SK-N-SH treated with all-trans-retinoic acid at 6 μM for 48 hours (cell line): ENCODE results near the gene CRABP2.

ENCODE experiments used
- ATAC-seq: fragments of 200-7000 bp; cut with Tn5 transposase; 3 replicates; pipeline ENCODE4 v1.9.1; 2020; ENCODE audit warnings: mild to moderate bottlenecking, moderate library complexity
- ARNTL ChIP-seq: fragments of 450-650 bp; formaldehyde crosslinking; IDR thresholded peaks from 2 replicates; pipeline ENCODE4 v1.5.0; 2020; ENCODE audit warnings: low read depth, mild to moderate bottlenecking, moderate library complexity, borderline replicate concordance
- BACH2 ChIP-seq: fragments of 250-450 bp; sonication (Bioruptor Pico); IDR thresholded peaks from 2 replicates; pipeline ENCODE4 v1.9.0; 2021; ENCODE audit warnings: mild to moderate bottlenecking, borderline replicate concordance
- CSDC2 ChIP-seq: fragments of 250-450 bp; sonication (Bioruptor Pico); IDR thresholded peaks from 2 replicates; pipeline ENCODE4 v1.5.0; 2020; ENCODE audit warnings: mild to moderate bottlenecking, moderate library complexity
- ESRRG ChIP-seq: fragments of 250-450 bp; sonication (Bioruptor Pico); IDR thresholded peaks from 2 replicates; pipeline ENCODE4 v1.6.1; 2021; ENCODE audit warnings: mild to moderate bottlenecking
- GLIS3 ChIP-seq: fragments of 250-450 bp; sonication (Bioruptor Pico); IDR thresholded peaks from 2 replicates; pipeline ENCODE4 v1.5.0; 2020; ENCODE audit warnings: mild to moderate bottlenecking, moderate library complexity
- ISL1 ChIP-seq: fragments of 250-450 bp; sonication (Bioruptor Pico); IDR thresholded peaks from 2 replicates; pipeline ENCODE4 v2.1.2; 2022; ENCODE audit warnings: mild to moderate bottlenecking, moderate library complexity
- OSR1 ChIP-seq: fragments of 250-450 bp; sonication (Bioruptor Pico); IDR thresholded peaks from 2 replicates; pipeline ENCODE4 v1.8.0; 2022; ENCODE audit warnings: moderate library complexity, mild to moderate bottlenecking, inconsistent platforms
- RARB ChIP-seq: fragments of 250-450 bp; sonication (Bioruptor Pico); IDR thresholded peaks from 2 replicates; pipeline ENCODE4 v1.8.0; 2021; ENCODE audit warnings: mild to moderate bottlenecking, moderate library complexity
- SNAI2 ChIP-seq: fragments of 250-450 bp; sonication (Bioruptor Pico); IDR thresholded peaks from 2 replicates; pipeline ENCODE4 v1.5.0; 2020; ENCODE audit warnings: mild to moderate bottlenecking, moderate library complexity
- TCF4 ChIP-seq: fragments of 250-450 bp; sonication (Bioruptor Pico); IDR thresholded peaks from 2 replicates; pipeline ENCODE4 v1.8.0; 2021; ENCODE audit warnings: mild to moderate bottlenecking, moderate library complexity, borderline replicate concordance
- TOX ChIP-seq: fragments of 250-450 bp; sonication (Bioruptor Pico); IDR thresholded peaks from 2 replicates; pipeline ENCODE4 v1.8.0; 2021; ENCODE audit warnings: mild to moderate bottlenecking, moderate library complexity, borderline replicate concordance
- ZFP30 ChIP-seq: fragments of 450-650 bp; formaldehyde crosslinking; IDR thresholded peaks from 2 replicates; pipeline ENCODE4 v1.5.0; 2022; ENCODE audit warnings: mild to moderate bottlenecking, moderate library complexity
- ZNF565 ChIP-seq: fragments of 450-650 bp; formaldehyde crosslinking; conservative IDR thresholded peaks from 2 replicates; pipeline ENCODE4 v1.5.0; 2020; ENCODE audit warnings: low read depth, mild to moderate bottlenecking, moderate library complexity
- ZNF70 ChIP-seq: fragments of 450-650 bp; formaldehyde crosslinking; IDR thresholded peaks from 2 replicates; pipeline ENCODE4 v1.5.0; 2020; ENCODE audit warnings: mild to moderate bottlenecking, moderate library complexity
- ZNF8 ChIP-seq: fragments of 450-650 bp; formaldehyde crosslinking; IDR thresholded peaks from 2 replicates; pipeline ENCODE4 v1.5.0; 2020; ENCODE audit warnings: mild to moderate bottlenecking, moderate library complexity
- TF ChIP-seq, protein P1 (sequence below): fragments of 250-450 bp; sonication (Bioruptor Pico); IDR thresholded peaks from 2 replicates; pipeline ENCODE4 v1.8.0; 2021; ENCODE audit warnings: low read depth, mild to moderate bottlenecking, moderate library complexity, borderline replicate concordance
- TF ChIP-seq, protein P2 (sequence below): fragments of 250-450 bp; sonication (Bioruptor Pico); IDR thresholded peaks from 2 replicates; pipeline ENCODE4 v1.5.1; 2020; ENCODE audit warnings: low read depth, mild to moderate bottlenecking, moderate library complexity
- TF ChIP-seq, protein P3 (sequence below): fragments of 250-450 bp; sonication (Bioruptor Pico); IDR thresholded peaks from 2 replicates; pipeline ENCODE4 v1.5.1; 2021; ENCODE audit warnings: mild to moderate bottlenecking, moderate library complexity
- TF ChIP-seq, protein P4 (sequence below): fragments of 250-450 bp; sonication (Bioruptor Pico); IDR thresholded peaks from 2 replicates; pipeline ENCODE4 v1.8.0; 2020; ENCODE audit warnings: mild to moderate bottlenecking, moderate library complexity, borderline replicate concordance
- TF ChIP-seq, protein P5 (sequence below): fragments of 250-450 bp; sonication (Bioruptor Pico); IDR thresholded peaks from 2 replicates; pipeline ENCODE4 v1.5.0; 2020; ENCODE audit warnings: mild to moderate bottlenecking, moderate library complexity

Gene CRABP2

DNA sequence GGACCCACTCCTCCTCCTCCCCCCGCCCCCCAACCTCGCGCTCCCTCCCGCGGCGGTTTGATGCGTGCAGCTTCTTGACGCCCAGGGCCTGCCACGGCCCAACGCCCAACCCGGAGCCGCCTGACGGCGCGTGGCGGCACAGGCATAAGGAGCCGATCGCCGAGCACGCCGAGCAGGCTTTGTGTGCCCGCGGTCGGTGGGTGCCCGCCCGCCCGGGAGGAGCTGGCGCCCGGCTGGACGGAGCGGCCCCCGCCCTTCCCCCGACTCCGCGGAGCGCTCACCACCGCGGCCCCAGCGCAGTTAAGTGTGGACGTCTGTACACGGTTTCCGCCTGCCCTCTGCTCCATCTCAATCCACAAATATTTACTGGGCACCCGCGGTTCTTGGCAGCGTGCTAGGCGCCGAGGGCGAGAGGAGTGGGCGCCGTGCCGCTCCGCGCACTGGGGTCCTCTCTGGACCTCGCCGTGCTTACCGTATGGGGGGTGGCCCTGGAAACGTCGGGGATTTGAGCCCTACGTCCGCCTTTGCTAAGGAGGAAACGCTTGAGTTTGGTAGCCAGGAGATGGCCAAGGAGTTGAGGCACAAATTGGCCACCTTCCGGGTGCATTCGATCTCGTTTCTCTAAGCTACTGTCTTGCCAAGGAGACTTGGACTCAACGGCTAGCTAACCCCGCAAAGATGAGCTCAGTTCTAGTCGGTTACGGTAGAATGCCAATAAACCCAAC is 46.5 kb upstream of the CRABP2 start (continued):
- TF ChIP-seq, protein P1, sequence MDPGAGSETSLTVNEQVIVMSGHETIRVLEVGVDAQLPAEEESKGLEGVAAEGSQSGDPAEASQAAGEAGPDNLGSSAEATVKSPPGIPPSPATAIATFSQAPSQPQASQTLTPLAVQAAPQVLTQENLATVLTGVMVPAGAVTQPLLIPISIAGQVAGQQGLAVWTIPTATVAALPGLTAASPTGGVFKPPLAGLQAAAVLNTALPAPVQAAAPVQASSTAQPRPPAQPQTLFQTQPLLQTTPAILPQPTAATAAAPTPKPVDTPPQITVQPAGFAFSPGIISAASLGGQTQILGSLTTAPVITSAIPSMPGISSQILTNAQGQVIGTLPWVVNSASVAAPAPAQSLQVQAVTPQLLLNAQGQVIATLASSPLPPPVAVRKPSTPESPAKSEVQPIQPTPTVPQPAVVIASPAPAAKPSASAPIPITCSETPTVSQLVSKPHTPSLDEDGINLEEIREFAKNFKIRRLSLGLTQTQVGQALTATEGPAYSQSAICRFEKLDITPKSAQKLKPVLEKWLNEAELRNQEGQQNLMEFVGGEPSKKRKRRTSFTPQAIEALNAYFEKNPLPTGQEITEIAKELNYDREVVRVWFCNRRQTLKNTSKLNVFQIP: no peak
- TF ChIP-seq OSR1 (CRISPR knock-in tag) (no peak), ESRRG (no peak)
- TF ChIP-seq, all 23 proteins: peak for 0

DNA sequence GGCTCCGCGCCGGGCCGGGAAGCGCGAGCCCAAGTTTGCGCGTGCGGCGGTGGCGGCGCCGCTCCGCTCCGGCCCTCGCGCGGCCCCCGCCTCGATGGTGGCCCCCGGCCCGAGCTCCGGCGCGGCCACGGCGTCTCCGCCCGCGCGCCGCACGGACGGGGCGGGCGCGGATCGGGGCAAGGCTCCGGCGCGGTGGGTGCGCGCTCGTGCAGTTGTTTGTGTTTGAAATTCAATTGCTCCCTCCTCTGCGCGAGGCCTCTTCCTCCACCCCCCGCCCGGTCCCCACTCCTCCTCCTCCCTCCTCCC is 46.0 kb upstream of the CRABP2 start, which contains the start of gene HDGF:
HDGF (minus strand) TSS at position 225 of the 306 bp plus-strand sequence. CDS start 246 bp downstream, outside the sequence.
- no peak for ATAC-seq
- TF ChIP-seq ZNF70 (CRISPR knock-in tag) (no peak), TCF4 (no peak), TOX (no peak), CSDC2 (CRISPR knock-in tag) (no peak), BACH2 (CRISPR knock-in tag) (no peak), RARB (CRISPR knock-in tag) (no peak), ZNF565 (no peak), ARNTL (no peak), ESRRG (no peak), ZNF8 (CRISPR knock-in tag) (no peak), SNAI2 (CRISPR knock-in tag) (no peak), ZFP30 (CRISPR knock-in tag) (no peak)
- TF ChIP-seq, protein P2, sequence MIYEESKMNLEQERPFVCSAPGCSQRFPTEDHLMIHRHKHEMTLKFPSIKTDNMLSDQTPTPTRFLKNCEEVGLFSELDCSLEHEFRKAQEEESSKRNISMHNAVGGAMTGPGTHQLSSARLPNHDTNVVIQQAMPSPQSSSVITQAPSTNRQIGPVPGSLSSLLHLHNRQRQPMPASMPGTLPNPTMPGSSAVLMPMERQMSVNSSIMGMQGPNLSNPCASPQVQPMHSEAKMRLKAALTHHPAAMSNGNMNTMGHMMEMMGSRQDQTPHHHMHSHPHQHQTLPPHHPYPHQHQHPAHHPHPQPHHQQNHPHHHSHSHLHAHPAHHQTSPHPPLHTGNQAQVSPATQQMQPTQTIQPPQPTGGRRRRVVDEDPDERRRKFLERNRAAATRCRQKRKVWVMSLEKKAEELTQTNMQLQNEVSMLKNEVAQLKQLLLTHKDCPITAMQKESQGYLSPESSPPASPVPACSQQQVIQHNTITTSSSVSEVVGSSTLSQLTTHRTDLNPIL: no peak
- TF ChIP-seq, protein P3, sequence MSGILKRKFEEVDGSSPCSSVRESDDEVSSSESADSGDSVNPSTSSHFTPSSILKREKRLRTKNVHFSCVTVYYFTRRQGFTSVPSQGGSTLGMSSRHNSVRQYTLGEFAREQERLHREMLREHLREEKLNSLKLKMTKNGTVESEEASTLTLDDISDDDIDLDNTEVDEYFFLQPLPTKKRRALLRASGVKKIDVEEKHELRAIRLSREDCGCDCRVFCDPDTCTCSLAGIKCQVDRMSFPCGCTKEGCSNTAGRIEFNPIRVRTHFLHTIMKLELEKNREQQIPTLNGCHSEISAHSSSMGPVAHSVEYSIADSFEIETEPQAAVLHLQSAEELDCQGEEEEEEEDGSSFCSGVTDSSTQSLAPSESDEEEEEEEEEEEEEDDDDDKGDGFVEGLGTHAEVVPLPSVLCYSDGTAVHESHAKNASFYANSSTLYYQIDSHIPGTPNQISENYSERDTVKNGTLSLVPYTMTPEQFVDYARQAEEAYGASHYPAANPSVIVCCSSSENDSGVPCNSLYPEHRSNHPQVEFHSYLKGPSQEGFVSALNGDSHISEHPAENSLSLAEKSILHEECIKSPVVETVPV (CRISPR knock-in tag): no peak
- TF ChIP-seq, all 23 proteins: peak for 0

DNA sequence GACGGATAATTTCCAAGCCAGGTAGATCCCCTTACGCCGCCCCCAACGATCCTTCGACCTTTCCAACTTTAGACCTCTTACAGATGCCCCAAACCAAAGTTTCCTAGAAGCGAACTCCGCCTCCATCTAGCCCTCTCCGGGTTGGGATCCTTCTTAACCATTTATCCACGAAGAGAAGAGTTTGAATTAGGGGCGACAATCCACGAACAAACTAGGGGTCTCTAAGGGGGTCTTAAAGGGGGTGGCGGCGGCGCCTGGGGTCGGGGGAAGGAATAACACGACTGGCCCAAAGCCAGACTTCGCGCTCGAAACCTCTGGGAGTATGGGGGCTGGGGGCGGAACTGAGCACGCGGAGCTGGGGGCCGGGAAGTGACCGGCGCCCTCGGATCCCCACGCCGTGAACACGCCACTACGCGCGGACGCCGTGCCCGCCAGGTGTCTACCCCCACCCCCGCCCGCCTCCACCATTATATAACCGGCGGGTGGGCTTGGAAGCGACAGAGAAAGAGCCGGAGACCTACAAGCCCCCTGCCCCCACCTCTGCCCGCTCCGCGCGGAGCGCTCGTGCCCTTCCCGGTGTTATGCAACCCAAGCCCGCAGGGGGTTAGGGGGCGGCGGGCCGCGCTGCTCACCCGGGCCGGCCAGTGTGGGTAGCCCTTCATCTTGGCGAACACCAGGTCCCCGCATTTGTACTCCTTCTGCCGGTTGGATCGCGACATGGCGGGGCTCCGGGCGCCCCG is 45.5 kb upstream of the CRABP2 start:
- no peak for ATAC-seq
- TF ChIP-seq, protein P1: no peak
- TF ChIP-seq RARB (CRISPR knock-in tag) (no peak), ISL1 (CRISPR knock-in tag) (no peak), BACH2 (CRISPR knock-in tag) (no peak), GLIS3 (CRISPR knock-in tag) (no peak)
- TF ChIP-seq, protein P4, sequence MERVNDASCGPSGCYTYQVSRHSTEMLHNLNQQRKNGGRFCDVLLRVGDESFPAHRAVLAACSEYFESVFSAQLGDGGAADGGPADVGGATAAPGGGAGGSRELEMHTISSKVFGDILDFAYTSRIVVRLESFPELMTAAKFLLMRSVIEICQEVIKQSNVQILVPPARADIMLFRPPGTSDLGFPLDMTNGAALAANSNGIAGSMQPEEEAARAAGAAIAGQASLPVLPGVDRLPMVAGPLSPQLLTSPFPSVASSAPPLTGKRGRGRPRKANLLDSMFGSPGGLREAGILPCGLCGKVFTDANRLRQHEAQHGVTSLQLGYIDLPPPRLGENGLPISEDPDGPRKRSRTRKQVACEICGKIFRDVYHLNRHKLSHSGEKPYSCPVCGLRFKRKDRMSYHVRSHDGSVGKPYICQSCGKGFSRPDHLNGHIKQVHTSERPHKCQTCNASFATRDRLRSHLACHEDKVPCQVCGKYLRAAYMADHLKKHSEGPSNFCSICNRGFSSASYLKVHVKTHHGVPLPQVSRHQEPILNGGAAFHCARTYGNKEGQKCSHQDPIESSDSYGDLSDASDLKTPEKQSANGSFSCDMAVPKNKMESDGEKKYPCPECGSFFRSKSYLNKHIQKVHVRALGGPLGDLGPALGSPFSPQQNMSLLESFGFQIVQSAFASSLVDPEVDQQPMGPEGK (CRISPR knock-in tag): 0 out of 2 replicates have a peak, but pooled peaks have one; percentile 38
- TF ChIP-seq, protein P5, sequence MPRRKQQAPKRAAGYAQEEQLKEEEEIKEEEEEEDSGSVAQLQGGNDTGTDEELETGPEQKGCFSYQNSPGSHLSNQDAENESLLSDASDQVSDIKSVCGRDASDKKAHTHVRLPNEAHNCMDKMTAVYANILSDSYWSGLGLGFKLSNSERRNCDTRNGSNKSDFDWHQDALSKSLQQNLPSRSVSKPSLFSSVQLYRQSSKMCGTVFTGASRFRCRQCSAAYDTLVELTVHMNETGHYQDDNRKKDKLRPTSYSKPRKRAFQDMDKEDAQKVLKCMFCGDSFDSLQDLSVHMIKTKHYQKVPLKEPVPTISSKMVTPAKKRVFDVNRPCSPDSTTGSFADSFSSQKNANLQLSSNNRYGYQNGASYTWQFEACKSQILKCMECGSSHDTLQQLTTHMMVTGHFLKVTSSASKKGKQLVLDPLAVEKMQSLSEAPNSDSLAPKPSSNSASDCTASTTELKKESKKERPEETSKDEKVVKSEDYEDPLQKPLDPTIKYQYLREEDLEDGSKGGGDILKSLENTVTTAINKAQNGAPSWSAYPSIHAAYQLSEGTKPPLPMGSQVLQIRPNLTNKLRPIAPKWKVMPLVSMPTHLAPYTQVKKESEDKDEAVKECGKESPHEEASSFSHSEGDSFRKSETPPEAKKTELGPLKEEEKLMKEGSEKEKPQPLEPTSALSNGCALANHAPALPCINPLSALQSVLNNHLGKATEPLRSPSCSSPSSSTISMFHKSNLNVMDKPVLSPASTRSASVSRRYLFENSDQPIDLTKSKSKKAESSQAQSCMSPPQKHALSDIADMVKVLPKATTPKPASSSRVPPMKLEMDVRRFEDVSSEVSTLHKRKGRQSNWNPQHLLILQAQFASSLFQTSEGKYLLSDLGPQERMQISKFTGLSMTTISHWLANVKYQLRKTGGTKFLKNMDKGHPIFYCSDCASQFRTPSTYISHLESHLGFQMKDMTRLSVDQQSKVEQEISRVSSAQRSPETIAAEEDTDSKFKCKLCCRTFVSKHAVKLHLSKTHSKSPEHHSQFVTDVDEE (CRISPR knock-in tag): no peak
